ENCODE data around the gene KIFAP3.
"Not testable (repeated sequence)": the region's sequence is repeated elsewhere in the genome, so short reads cannot be mapped to it uniquely, and the experiment has no call there.

Gene KIFAP3

DNA sequence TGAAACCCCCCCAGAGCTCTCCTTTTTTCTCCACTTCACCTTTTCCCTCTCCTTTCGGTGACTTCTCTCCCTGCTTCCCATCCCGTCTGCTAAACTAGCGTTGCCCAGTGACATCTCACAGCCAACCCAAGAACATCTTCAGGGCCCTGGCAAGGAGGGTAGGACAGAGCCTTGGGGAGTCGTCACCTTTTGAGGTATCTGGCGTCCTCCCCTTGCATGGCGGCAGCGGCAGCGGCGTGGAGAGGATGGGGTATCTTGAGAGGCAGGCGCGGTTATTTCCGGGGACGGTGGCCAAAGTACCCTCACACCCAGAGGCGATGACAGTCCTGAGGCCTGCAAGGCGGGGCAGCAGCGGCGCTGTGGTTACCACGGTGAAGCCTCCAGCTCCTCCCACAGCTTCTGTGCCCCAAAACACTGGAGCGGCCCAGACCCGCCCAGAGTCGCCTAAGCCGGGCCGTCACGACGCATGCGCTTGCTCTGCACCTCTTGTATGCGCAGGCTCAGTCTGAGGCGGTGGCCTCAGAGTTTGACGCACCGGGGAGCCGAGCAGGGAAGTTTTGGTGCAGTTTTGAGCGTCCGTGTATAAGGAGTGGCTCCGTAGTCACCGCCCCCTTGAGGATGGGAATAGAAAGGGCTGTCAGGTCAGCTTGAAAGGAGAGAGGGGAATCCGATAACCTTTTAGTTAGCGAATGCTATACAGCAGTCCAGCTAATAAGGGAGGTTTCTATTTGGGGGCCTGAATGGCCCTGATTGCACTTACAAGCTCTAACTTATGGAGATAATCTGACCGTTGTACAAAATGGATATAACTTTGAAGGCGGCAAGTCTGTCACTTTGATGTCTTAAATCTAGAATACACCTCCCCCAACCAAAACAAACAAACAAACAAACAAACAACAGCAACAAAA, at the start of gene KIFAP3:
KIFAP3 (minus strand) TSS at position 446 of the 908 bp plus-strand sequence; CDS start at position 218, 228 bp downstream.
- peak; percentile 98 for DNase-seq

DNA sequence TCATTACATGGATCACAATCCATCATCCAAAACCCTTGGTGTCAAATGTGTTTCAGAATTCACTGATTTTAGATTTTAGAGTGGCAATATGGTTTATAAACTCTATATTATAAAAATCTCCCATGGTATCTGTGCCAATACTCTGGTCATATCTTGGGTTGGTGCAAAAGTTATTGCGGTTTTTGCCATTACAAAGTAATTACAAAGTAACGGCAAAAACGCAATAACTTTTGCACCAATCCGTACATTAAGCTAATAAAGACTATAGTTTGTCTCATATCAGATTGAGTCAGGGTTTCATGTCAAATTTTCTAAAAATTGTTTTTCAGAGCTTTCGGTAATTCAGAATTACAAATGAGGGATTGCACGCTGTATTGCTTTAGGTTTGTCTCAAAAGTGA, 47.9 kb upstream of the KIFAP3 start:
- DNase-seq = no peak

DNA sequence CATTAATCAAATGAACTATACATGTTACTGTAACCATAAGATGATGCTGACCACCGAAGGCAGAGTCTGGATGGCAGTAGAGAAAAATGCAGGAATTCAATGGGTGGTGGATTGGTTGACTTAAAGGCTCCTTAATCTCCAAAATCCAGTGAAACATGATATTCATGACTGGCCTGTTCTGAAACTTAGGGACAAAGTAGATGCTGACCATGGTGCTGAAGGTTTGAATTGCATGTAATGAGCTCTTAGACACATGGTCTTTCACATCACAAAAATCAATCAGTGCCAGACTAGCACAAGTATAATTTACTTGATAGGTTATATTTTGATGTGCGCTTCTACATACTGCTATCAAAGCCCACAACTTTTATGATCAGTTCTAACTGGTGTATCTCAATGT, 40.4 kb upstream of the KIFAP3 start:
- DNase-seq = no peak

DNA sequence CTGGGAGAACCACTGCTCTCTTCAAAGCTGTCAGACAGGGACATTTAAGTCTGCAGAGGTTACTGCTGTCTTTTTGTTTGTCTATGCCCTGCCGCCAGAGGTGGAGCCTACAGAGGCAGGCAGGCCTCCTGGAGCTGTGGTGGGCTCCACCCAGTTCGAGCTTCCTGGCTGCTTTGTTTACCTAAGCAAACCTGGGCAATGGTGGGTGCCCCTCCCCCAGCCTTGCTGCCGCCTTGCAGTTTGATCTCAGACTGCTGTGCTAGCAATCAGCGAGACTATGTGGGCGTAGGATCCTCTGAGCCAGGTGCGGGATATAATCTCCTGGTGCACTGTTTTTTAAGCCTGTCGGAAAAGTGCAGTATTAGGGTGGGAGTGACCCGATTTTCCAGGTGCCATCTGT, 38.6 kb upstream of the KIFAP3 start:
- DNase-seq = not testable (repeated sequence)

DNA sequence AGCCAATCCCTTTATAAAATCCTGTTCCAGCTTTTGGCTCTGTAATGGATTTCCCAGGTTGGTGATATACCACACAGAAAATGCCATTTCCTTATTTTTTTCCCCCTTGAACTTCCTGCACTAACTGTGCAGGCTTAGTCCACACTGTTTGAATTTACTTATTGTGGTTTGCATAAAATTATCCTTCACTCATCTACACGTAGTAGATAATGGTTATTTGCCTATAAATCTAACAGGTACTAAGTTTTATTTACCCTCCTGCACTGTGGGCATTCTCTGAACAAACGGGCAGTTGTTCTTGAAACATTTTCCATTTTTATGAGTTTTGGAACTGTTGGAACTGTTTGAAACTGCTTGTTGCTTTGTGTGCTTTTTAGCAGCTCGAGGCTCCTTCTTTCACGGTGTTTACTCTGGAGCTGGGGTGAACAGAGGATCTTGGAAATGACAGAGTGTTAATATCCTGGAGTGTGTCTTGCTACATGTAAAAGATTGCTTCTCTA, 23.0 kb upstream of the KIFAP3 start:
- DNase-seq = no peak

DNA sequence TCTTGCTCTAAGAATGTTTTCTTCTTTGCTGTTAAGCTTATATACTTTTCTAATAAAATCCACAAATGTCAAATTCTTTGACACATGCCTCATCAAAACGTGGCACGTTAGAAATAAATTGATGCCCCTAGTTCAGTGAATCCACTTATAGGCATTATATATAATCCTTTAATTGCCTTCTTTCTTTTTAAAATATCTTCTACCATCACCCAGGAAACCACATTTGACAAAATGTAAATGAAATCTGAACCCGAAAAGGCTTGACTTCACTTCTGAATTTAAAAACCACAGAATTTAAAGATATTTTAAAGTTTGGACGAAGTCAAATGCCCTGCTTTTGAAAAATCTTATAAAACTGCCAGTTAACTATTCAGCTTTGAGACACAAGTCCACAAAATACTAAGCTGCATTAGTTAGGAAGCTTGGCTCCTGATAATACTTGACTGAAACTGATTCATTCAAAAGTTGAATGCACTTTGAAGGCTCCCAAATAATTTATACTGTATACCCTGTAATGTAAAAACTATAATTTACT, 22.4 kb upstream of the KIFAP3 start:
- no peak for DNase-seq

DNA sequence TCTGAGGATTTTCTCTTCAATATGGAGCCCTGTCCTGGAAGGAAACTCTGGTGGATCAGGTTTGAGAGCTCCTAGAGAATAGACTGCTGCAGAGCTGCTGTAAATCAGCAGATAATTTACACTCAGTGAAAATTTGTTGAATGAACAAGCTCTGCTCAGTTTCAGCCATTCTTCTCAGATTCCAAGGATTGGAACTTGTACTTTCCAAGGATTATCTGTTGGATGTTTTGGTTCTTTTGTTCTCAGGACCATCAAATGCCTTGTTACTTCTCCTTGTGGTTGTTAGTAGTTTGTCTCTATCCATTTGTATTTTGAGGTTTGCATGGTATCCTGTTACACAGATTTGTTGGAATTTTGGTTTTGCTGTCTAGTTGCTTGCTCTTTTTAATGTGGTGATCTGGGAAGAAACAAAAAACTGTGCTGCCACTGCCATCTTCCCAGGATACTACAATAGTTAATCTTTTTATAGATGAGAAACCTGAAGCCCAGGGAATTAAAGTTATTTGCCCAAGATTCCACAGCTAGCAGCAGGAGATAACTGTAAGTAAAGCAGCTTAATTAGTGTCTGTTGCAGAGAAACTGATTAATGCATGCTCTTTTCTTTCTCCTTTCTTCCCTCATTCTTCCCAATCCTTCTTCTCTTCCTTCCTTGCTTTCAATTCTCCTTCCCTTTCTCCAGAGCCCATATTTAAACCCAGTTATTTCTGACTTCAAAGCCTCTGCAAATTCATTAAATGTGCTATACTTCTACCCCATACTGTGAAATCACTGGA, 21.7 kb upstream of the KIFAP3 start:
- DNase-seq = no peak

DNA sequence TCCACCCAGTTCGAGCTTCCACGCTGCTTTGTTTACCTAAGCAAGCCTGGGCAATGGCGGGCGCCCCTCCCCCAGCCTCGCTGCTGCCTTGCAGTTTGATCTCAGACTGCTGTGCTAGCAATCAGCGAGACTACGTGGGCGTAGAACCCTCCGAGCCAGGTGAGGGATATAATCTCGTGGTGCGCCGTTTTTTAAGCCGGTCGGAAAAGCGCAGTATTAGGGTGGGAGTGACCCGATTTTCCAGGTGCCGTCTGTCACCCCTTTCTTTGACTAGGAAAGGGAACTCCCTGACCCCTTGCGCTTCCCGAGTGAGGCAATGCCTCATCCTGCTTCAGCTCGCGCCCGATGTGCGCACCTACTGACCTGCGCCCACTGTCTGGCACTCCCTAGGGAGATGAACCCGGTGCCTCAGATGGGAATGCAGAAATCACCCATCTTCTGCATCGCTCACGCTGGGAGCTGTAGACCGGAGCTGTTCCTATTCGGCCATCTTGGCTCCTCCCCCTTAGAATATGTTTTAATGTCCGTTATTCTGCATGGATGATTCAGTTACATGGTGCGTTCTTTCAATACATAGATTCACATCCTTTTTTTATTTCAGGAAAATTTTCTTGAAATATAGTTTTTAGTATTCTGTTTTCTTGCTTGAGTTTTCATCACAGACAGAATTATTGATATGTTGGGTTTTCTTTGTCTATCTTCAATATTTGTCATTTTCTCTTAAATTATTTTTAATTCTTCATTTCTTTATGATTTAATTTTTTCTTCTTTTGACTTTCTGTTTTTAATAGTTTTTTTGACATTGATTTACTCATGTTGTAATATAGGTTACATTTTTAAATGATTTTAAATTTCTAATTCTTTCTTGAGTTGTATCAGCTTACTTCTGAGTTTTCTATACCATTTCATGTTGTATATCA, 20.5 kb upstream of the KIFAP3 start:
- DNase-seq = peak; percentile 42

DNA sequence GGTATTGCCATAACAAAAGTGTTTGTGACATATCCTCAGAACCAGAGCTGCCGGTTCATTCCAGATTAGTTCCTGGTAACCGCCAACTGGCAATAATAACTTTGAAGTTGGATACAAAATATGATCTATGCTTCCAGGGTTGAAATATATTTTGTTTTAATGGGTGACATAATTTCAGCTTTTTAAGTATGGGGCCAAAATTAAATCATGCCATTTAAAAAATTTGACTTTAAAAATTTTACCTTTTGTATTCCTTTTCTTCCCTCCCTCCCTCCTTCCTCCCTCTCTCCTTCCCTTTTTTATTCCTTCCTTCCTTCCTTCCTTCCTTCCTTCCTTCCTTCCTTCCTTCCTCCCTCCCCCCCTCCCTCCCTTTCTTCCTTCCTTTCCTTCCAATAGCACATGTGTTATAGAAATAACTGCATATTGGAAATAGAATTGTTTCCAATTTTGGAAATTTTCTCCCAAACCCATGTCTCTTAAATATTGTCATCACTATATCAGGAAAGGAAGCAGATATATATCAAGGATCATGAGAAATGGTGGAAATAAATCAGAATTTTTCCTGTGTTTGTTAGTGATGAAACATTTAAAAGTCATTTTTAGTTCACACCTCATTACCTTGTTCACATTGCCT, 12.0 kb upstream of the KIFAP3 start:
- DNase-seq = no peak

DNA sequence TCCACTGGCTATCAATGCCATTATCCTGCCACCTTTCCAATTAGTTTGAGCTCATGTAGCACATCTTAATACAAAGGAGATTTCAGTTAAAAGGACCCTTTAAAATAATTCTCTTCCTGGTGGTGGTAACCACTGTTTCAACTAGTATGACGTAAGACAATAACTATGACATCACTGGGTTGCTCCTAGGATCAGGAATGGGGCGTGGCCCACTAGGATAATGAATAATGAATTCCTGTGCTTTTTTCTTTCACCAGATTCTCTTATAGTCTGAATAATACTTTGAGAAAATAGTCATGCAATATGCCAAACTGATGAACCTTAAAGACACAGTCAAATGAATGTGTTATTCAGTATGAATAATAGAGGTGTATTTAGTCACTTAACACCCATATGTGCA, 10.6 kb upstream of the KIFAP3 start:
- no peak for DNase-seq

DNA sequence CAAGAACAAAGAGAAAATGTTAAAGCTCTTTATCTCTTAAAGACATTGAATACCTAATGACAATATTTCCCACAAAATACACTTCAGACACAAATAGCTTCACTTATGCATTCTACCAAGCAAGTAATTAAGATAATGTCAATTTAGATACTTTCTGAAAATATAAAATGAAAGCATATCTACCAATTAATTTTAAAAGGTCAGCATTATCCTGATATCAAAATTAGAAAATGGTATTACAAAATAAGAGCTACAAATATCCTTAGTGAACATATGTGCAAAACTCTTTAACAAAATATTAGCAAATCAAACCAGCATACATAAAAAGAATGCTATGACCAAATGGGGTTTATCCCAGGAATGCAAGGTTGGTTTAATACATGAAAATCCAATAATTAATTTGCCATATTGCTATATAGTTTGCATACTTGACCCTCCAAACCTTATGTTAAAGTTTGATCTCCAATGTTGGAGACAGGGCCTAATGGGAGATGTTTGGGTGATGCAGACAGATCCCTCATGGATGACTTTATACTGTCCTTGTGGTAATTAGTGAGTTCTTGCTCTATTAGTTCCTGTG, 4.2 kb upstream of the KIFAP3 start:
- DNase-seq = no peak

DNA sequence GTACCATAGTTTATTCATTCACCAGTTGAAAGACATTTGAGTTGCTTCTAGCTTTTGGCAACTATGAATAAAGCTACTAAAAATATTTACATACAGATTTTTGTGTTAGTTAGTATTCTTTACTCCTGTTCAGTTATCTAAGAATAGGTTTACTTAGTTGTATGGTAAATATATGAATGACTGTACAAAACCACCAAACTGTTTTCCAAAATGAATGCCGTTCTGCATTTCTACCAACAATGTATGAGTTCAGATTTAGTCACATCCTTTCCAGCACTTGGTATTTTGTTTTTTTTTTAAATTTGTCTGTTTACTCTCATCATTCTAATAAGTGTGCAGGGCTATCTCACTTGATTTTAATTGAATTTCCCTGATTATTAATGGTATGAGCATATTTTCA, 3.4 kb upstream of the KIFAP3 start:
- DNase-seq = no peak

DNA sequence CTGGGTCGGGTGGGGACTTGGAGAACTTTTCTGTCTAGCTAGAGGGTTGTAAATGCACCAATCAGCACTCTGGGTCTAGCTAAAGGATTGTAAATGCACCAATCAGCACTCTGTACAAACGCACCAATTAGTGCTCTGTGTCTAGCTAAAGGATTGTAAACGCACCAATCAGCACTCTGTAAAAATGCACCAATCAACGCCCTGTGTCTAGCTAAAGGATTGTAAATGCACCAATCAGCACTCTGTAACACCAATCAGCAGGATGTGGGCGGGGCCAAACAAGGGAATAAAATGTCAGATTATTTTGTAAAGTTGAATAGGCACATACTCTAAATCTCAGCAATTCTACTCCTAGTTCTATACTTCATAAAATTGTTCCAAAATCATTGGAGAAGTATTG, 2.5 kb upstream of the KIFAP3 start:
- not testable (repeated sequence) for DNase-seq

DNA sequence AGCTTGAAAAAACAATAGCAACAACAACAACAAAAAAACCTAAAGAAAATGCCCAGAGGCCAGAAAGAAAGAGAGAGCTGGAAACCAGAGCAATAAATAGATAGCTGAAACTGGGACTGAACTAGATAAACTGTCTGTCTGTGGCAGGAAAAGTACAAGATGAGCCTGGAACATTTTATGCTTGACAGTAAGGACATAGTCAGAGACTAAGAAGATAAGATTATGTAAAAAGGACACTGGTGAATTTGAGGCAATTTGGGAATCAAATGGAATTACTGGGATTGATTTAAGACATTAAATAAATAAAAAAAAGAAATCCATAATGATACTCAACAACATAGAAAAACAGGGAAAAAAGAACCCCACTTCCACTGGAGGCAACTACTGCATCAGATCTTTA, 1.7 kb upstream of the KIFAP3 start:
- no peak for DNase-seq

DNA sequence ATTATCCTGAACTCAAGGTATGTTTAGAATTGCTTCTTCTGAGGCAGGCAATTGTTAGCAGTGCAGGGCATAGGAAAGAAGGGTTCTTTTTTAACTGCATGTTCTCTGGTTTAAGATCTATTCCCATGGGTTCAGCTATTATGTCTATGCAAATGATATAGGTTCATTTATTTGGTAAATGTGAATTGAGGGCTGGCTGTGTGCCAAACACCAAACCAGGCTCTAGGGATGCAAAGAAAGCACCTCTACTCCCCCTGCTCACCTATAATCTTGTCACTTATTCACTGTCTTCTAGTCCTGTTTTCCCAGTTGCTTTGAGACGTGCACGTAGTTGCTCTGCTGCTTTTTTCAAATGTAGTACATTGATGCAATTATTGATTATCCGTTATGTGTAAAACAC, 691 bp upstream of the KIFAP3 start:
- DNase-seq = no peak

DNA sequence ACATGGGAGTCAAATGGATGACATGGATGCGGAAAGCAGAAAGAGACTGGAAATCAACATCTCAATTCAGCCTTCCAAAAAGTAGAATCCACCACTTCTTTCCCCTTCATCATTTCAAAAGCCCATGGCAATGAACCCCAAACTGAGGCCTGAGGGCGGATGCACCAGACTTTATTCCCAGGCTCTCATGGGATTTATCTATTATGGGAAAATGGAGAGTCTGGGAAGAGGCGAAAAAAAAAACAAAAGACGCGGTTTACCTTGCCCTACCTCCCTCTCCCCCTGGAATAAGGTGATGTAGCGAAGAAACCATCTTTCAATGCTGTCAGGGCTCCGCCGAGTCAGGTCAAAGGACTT, 624 bp downstream of the KIFAP3 start:
- peak; percentile 3 for DNase-seq

DNA sequence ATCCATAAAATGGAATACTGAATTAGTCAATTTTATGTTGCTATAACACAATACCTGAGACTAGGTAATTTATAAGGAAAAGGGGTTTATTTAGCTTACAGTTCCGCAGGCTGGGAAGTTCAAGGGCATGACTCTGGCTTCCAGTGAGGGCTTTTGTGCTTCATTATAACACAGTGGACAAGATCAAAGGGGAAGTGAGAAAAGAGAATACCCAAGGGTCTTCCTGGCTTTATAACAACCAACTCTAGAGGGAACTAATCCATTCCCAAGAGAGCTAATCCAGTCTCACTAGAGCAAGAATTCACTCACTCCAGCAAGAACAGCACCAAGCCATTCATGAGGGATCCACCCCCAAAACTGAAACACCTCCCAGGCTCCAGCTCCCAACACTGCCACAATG, 3.1 kb downstream of the KIFAP3 start:
- no peak for DNase-seq

DNA sequence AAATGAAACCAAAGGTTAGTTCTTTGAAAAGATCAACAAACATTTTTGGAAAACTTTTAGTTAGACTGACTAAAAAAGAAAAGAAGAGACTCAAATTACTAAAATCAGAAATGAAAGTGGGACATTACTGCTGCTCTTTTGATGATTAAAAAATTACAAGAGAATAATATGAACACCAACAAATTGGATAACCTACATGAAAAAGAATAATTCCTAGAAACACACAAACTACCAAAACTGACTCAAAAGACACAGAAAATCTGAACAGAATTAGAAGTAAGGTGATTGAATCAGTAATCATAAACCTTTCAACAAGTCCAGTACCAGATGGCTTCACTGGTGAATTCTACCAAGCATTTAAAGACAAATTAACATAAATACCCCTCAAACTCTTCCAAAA, 5.6 kb downstream of the KIFAP3 start:
- DNase-seq = no peak

DNA sequence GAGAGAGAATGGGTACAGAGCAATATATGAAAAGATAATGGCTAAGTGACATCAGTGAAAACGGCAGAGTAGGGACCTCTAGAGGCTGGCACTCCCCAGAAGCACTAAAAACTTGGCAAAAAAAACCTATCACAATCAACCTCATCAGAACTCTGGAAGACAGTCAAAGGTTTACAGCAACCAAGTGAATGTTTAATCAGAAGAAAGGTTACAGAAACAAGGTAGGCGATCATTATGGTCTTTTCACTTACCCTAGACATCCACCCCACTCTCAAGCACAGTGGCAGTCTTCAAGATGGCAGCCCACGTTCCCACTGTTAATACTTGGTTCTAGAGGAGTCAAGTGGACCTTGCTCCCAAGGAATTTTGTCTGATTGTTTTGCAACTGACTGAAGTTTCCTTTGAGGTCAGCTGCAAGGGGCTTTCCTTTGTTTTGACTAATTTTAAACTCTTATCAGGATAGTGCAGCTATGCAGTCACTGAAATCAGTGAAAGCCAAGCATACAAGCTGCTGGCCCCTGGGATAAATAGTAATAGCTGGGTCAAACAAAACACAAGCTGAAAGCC, 7.2 kb downstream of the KIFAP3 start:
- DNase-seq = no peak

DNA sequence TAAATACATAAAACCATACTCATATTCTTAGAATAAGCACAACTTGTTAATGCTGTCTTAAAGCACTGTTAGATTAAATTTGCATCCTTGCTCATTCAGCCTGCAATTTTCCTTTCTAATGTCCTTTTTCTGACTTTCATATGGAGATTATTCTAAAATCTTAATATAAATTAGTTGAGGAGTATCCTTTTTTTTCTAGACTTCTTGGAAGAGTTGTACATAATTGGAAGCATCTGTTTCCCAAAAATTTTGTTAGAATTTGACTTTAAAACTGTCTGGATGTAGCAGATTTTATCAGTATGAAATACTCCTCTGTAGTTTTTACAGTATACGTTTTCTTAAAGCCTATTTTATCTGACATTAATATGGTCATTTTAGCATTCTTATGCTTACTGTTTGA, 9.7 kb downstream of the KIFAP3 start:
- DNase-seq = no peak

DNA sequence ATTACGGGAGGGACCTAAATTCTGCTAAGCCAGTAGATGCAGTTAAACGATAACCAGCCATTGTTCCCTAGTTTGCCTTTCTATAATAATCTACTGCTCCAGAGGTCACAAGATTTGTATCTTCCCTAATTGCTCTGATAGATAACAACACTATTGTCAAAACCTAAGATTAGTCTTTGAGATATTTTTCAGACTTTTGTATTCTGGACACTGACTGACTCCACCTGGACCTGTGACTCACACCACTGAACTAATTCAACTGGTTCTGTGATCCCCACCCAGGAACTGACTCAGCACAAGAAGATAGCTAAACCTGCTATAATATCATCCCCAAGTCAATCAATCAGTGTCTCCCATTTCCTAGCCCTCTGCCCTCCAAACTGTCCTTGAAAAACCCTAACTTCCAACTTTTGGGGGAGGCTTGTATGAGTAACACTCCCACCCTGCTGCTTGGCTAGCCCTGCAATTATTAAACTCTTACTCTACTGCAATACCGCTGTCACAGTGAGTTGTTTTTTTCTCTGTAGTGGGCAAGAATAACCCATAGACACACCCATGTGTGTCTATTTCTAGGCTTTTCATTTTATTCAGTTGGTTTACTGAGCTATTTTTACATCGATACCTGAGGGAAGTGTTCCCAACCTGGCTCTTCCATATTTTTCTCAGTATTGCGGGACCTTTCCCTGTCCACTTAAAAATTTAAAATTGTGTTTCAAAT, 11.2 kb downstream of the KIFAP3 start:
- no peak for DNase-seq

Data from NCI-H510A treated with DMSO at 0.1 percent for 48 hours (cell line).